Endothelial cell of umbilical vein (primary cell): ENCODE data around the gene SCN3B.

Experiments
- CTCF ChIP-seq, 2 donors: IDR thresholded peaks; 1 replicate in 1 of 2; 2 replicates in 1 of 2; pipeline ENCODE4 v1.5.1; 2011; ENCODE audit warnings: low read length in 2 of 2, mild to moderate bottlenecking in 2 of 2, moderate library complexity in 2 of 2, control low read depth in 1 of 2, inconsistent platforms in 1 of 2, low read depth in 1 of 2; ENCODE audit not compliant: insufficient read depth in 1 of 2; ENCODE audit errors: extremely low read depth in 1 of 2
- EZH2 ChIP-seq: IDR thresholded peaks from 2 replicates; pipeline ENCODE4 v1.6.1; 2012; ENCODE audit warnings: borderline replicate concordance, low read depth, mild to moderate bottlenecking, moderate library complexity, low read length, inconsistent platforms; ENCODE audit not compliant: severe bottlenecking
- JUN ChIP-seq: IDR thresholded peaks from 2 replicates; pipeline ENCODE4 v1.6.1; 2011; ENCODE audit warnings: borderline replicate concordance, low read depth; ENCODE audit not compliant: insufficient read length, insufficient read depth
- MAX ChIP-seq: IDR thresholded peaks from 2 replicates; pipeline ENCODE4 v1.6.1; 2011; ENCODE audit not compliant: insufficient read depth, insufficient read length
- POLR2A ChIP-seq: IDR thresholded peaks from 2 replicates; pipeline ENCODE4 v1.6.1; 2012; ENCODE audit warnings: low read depth, mild to moderate bottlenecking, control low read depth, low read length
- POLR2AphosphoS5 ChIP-seq: IDR thresholded peaks from 2 replicates; pipeline ENCODE4 v1.6.1; 2012; ENCODE audit warnings: low read depth, mild to moderate bottlenecking, control low read depth, low read length, moderate library complexity; ENCODE audit not compliant: insufficient read depth

- TF ChIP-seq CTCF (IDR thresholded peaks at IDR 0.05; ENCODE audit: extremely low read depth in 1 of 2, insufficient read depth in 1 of 2, low read depth in 1 of 2, low read length in 2 of 2) = no peak
- no peak for TF ChIP-seq JUN
- TF ChIP-seq POLR2AphosphoS5 = no peak
- TF ChIP-seq EZH2 = no peak
- TF ChIP-seq MAX = no peak
- no peak for TF ChIP-seq POLR2A
Observed at GRCh38 chr11:123681030-123681429, 26.6 kb upstream of the SCN3B start.
